ENCODE results near the gene SLAMF9. TPM values are rescaled to one million over a fixed set of nuclear protein-coding genes. Genes with fewer than 3 reads are reported as not detected.

The SLAMF9 gene
- total and polyA plus RNA-seq, 8 donors: not detected

- Histone ChIP-seq H3K4me3 (no peak overlapping the region), H3K27me3 (no peaks in the 10 kb centered on the region), H3K9me3 (no peaks in the 10 kb centered on the region), H3K4me1 (peaks cover 23 to 56% (median 37%) of the 10 kb centered on the region in 3 donors), H3K36me3 (peaks cover 11 to 29% (median 17%) of the 10 kb centered on the region in 3 donors), H3K27ac (no peak overlapping the region)
- TF ChIP-seq CTCF (IDR thresholded peaks at IDR 0.05): no peak
- WGBS, 2 donors: 93 to 95% methylated on average over 10 of the region's 10 CpGs
- DNase-seq: no peak
- no peak for FAIRE-seq
- no peak for ATAC-seq
- intact Hi-C loops (cut with DNase I): no loop called here
Measured at GRCh38 chr1:159919236-159919865, 34.7 kb downstream of the SLAMF9 start.

- FAIRE-seq: no peak
- WGBS, 2 donors: 85 to 91% methylated on average over 13 of the region's 13 CpGs
Measured at GRCh38 chr1:159918352-159919200, 35.5 kb downstream of the SLAMF9 start.

GRCh38 chr1:159917533-159918351 is 36.3 kb downstream of the SLAMF9 start:
- no peak for FAIRE-seq

More at GRCh38 chr1:159918352-159919200, 35.5 kb downstream of the SLAMF9 start:
- Histone ChIP-seq H3K27ac (no peak overlapping the region), H3K4me3 (no peak overlapping the region), H3K36me3 (peaks cover 11 to 29% (median 17%) of the 10 kb centered on the region in 3 donors), H3K9me3 (no peaks in the 10 kb centered on the region), H3K4me1 (peaks cover 23 to 60% (median 38%) of the 10 kb centered on the region in 3 donors), H3K27me3 (no peaks in the 10 kb centered on the region)
- intact Hi-C loops (cut with DNase I): no loop called here
- ATAC-seq (no peak), DNase-seq (no peak)
- no peak for TF ChIP-seq CTCF (IDR thresholded peaks at IDR 0.05)

More at GRCh38 chr1:159917533-159918351, 36.3 kb downstream of the SLAMF9 start:
- no peaks in the 10 kb centered on the region for H3K27me3 ChIP-seq
- TF ChIP-seq CTCF (IDR thresholded peaks at IDR 0.05): no peak
- peak; percentile 5 to 29 (median 13) for ATAC-seq
- 64 to 69% methylated on average over 5 of the region's 5 CpGs for WGBS, 2 donors
- H3K4me3 ChIP-seq: no peak overlapping the region
- peak overlapping the region in 2 of 4 donors; percentile 71 to 79 for H3K27ac ChIP-seq
- intact Hi-C loops (cut with DNase I): no loop called here
- H3K4me1 ChIP-seq: peaks cover 18 to 66% (median 40%) of the 10 kb centered on the region in 3 donors
- H3K9me3 ChIP-seq: no peaks in the 10 kb centered on the region
- peaks cover 11 to 29% (median 17%) of the 10 kb centered on the region in 3 donors for H3K36me3 ChIP-seq
- peak in 3 of 6 donors; percentile 48 to 65 (median 59) for DNase-seq

Data from pancreas (tissue), 10 donors.